HEK293 (cell line): ENCODE results near the gene WDR20.
A peak's percentile ranks its signal among the peaks of the same experiment; 100 is the strongest.

Experiments
- BCL11A ChIP-seq: fragments of 450-650 bp; formaldehyde crosslinking; IDR thresholded peaks from 2 replicates; pipeline ENCODE4 v1.5.1; 2016; ENCODE audit warnings: low read depth, missing biosample characterization, missing genetic modification characterization
- EGR2 ChIP-seq: fragments of 450-650 bp; formaldehyde crosslinking; IDR thresholded peaks from 2 replicates; pipeline ENCODE4 v1.5.1; 2016; ENCODE audit warnings: low read depth, missing biosample characterization, missing genetic modification characterization
- GLI2 ChIP-seq: fragments of 450-650 bp; formaldehyde crosslinking; IDR thresholded peaks from 2 replicates; pipeline ENCODE4; 2017; ENCODE audit warnings: missing biosample characterization, missing genetic modification characterization, low read depth, borderline replicate concordance
- IKZF3 ChIP-seq: fragments of 450-650 bp; IDR thresholded peaks from 2 replicates; pipeline ENCODE4 v1.5.0; 2018; ENCODE audit warnings: missing biosample characterization, mild to moderate bottlenecking, missing genetic modification characterization, moderate library complexity
- KLF16 ChIP-seq: fragments of 450-650 bp; formaldehyde crosslinking; IDR thresholded peaks from 2 replicates; pipeline ENCODE4 v1.5.1; 2017; ENCODE audit warnings: missing biosample characterization, missing genetic modification characterization
- PRDM2 ChIP-seq: fragments of 450-650 bp; formaldehyde crosslinking; IDR thresholded peaks from 2 replicates; pipeline ENCODE4 v1.5.1; 2016; ENCODE audit warnings: missing biosample characterization, missing genetic modification characterization, borderline replicate concordance
- ZBTB1 ChIP-seq: fragments of 450-650 bp; formaldehyde crosslinking; IDR thresholded peaks from 2 replicates; pipeline ENCODE4 v1.5.1; 2016; ENCODE audit warnings: missing biosample characterization, missing genetic modification characterization
- ZBTB20 ChIP-seq: fragments of 450-650 bp; formaldehyde crosslinking; IDR thresholded peaks from 2 replicates; pipeline ENCODE4 v1.5.1; 2016; ENCODE audit warnings: missing biosample characterization, missing genetic modification characterization
- ZFP37 ChIP-seq: fragments of 450-650 bp; formaldehyde crosslinking; IDR thresholded peaks from 2 replicates; pipeline ENCODE4 v1.5.1; 2016; ENCODE audit warnings: missing biosample characterization, missing genetic modification characterization
- ZIC2 ChIP-seq: fragments of 450-650 bp; formaldehyde crosslinking; IDR thresholded peaks from 2 replicates; pipeline ENCODE4 v1.5.1; 2016; ENCODE audit warnings: missing biosample characterization, missing genetic modification characterization
- ZNF121 ChIP-seq: fragments of 450-650 bp; formaldehyde crosslinking; IDR thresholded peaks from 2 replicates; pipeline ENCODE4 v1.5.1; 2016; ENCODE audit warnings: missing biosample characterization, missing genetic modification characterization
- ZNF169 ChIP-seq: fragments of 450-650 bp; formaldehyde crosslinking; IDR thresholded peaks from 2 replicates; pipeline ENCODE4 v1.5.1; 2016; ENCODE audit warnings: missing biosample characterization, missing genetic modification characterization
- ZNF248 ChIP-seq: fragments of 450-650 bp; formaldehyde crosslinking; IDR thresholded peaks from 2 replicates; pipeline ENCODE4 v1.5.1; 2017; ENCODE audit warnings: missing biosample characterization, missing genetic modification characterization
- ZNF335 ChIP-seq: fragments of 450-650 bp; formaldehyde crosslinking; conservative IDR thresholded peaks from 2 replicates; pipeline ENCODE4 v1.5.1; 2016; ENCODE audit warnings: missing biosample characterization, missing genetic modification characterization
- ZNF391 ChIP-seq: fragments of 450-650 bp; formaldehyde crosslinking; IDR thresholded peaks from 2 replicates; pipeline ENCODE4 v1.5.1; 2016; ENCODE audit warnings: low read depth, missing biosample characterization, missing genetic modification characterization, borderline replicate concordance
- ZNF423 ChIP-seq: fragments of 450-650 bp; formaldehyde crosslinking; IDR thresholded peaks from 2 replicates; pipeline ENCODE4 v1.5.1; 2016; ENCODE audit warnings: missing biosample characterization, missing genetic modification characterization
- ZNF513 ChIP-seq: fragments of 450-650 bp; IDR thresholded peaks from 2 replicates; pipeline ENCODE4 v1.5.1; 2018; ENCODE audit warnings: missing biosample characterization, missing genetic modification characterization
- ZNF548 ChIP-seq: fragments of 450-650 bp; formaldehyde crosslinking; IDR thresholded peaks from 2 replicates; pipeline ENCODE4 v1.5.1; 2016; ENCODE audit warnings: missing biosample characterization, missing genetic modification characterization
- ZNF561 ChIP-seq: fragments of 450-650 bp; IDR thresholded peaks from 2 replicates; pipeline ENCODE4 v1.5.1; 2018; ENCODE audit warnings: missing biosample characterization, missing genetic modification characterization, borderline replicate concordance
- ZNF571 ChIP-seq: fragments of 450-650 bp; formaldehyde crosslinking; IDR thresholded peaks from 2 replicates; pipeline ENCODE4 v1.5.0; 2017; ENCODE audit warnings: missing biosample characterization, missing genetic modification characterization
- ZNF639 ChIP-seq: fragments of 450-650 bp; formaldehyde crosslinking; IDR thresholded peaks from 2 replicates; pipeline ENCODE4 v1.5.1; 2016; ENCODE audit warnings: missing biosample characterization, missing genetic modification characterization
- ZNF654 ChIP-seq: fragments of 450-650 bp; formaldehyde crosslinking; IDR thresholded peaks from 2 replicates; pipeline ENCODE4 v1.5.1; 2016; ENCODE audit warnings: low read depth, missing biosample characterization, missing genetic modification characterization
- ZNF660 ChIP-seq: fragments of 450-650 bp; IDR thresholded peaks from 2 replicates; pipeline ENCODE4 v1.5.1; 2018; ENCODE audit warnings: missing biosample characterization, mild to moderate bottlenecking, missing genetic modification characterization
- ZNF692 ChIP-seq: fragments of 450-650 bp; formaldehyde crosslinking; IDR thresholded peaks from 2 replicates; pipeline ENCODE4 v1.5.1; 2016; ENCODE audit warnings: missing biosample characterization, missing genetic modification characterization
- ZNF76 ChIP-seq: fragments of 450-650 bp; formaldehyde crosslinking; IDR thresholded peaks from 2 replicates; pipeline ENCODE4; 2016; ENCODE audit warnings: low read depth, missing biosample characterization, missing genetic modification characterization, borderline replicate concordance
- TF ChIP-seq, protein P1 (sequence below): fragments of 450-650 bp; formaldehyde crosslinking; IDR thresholded peaks from 2 replicates; pipeline ENCODE4 v1.5.1; 2016; ENCODE audit warnings: missing biosample characterization, missing genetic modification characterization

WDR20 gene

GRCh38 chr14:102139286-102140026 is at the start of gene WDR20 (continued):
- TF ChIP-seq, protein P1, sequence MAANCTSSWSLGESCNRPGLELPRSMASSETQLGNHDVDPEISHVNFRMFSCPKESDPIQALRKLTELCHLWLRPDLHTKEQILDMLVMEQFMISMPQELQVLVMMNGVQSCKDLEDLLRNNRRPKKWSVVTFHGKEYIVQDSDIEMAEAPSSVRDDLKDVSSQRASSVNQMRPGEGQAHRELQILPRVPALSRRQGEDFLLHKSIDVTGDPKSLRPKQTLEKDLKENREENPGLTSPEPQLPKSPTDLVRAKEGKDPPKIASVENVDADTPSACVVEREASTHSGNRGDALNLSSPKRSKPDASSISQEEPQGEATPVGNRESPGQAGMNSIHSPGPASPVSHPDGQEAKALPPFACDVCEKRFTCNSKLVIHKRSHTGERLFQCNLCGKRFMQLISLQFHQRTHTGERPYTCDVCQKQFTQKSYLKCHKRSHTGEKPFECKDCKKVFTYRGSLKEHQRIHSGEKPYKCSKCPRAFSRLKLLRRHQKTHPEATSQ (tag by site-specific recombination): peak; percentile 52; the same call in 1 of the 2 replicates
- peak; percentile 29; the same call in 1 of the 2 replicates for TF ChIP-seq IKZF3 (tag by site-specific recombination)
- TF ChIP-seq GLI2 (tag by site-specific recombination): no peak
- peak; percentile 94 for TF ChIP-seq KLF16 (tag by site-specific recombination)
- TF ChIP-seq ZNF561 (tag by site-specific recombination): 0 out of 2 replicates have a peak, but pooled peaks have one; percentile 62
- peak; percentile 81 for TF ChIP-seq ZNF391 (tag by site-specific recombination)
- peak; percentile 75 for TF ChIP-seq ZIC2 (tag by site-specific recombination)
- peak; percentile 77 for TF ChIP-seq ZNF335 (tag by site-specific recombination)
- 0 out of 2 replicates have a peak, but pooled peaks have one; percentile 11 for TF ChIP-seq ZBTB1 (tag by site-specific recombination)
- TF ChIP-seq ZNF660 (tag by site-specific recombination): peak; percentile 57
- TF ChIP-seq ZNF548 (tag by site-specific recombination): no peak
- peak; percentile 60 for TF ChIP-seq EGR2
- peak; percentile 72 for TF ChIP-seq ZNF76 (tag by site-specific recombination)
- no peak for TF ChIP-seq ZNF513 (tag by site-specific recombination)
- no peak for TF ChIP-seq ZNF571 (tag by site-specific recombination)
- peak; percentile 88; the same call in 1 of the 2 replicates for TF ChIP-seq ZFP37 (tag by site-specific recombination)
- peak; percentile 62 for TF ChIP-seq ZNF423
- TF ChIP-seq ZNF121 (tag by site-specific recombination): peak; percentile 62; the same call in 1 of the 2 replicates
- no peak for TF ChIP-seq ZNF169 (tag by site-specific recombination)
- peak; percentile 52; the same call in 1 of the 2 replicates for TF ChIP-seq BCL11A
- peak; percentile 72 for TF ChIP-seq ZNF639
- no peak for TF ChIP-seq ZNF248 (tag by site-specific recombination)
- TF ChIP-seq PRDM2 (tag by site-specific recombination): no peak
- TF ChIP-seq ZBTB20: peak; percentile 86
- no peak for TF ChIP-seq ZNF654 (tag by site-specific recombination)
- peak; percentile 68 for TF ChIP-seq ZNF692 (tag by site-specific recombination)
